Spleen (tissue), 11 donors: ENCODE measurements around the gene GM2A. TPM values are rescaled to one million over a fixed set of nuclear protein-coding genes. Genes with fewer than 3 reads are reported as not detected.
A peak's percentile ranks its signal among the peaks of the same experiment; 100 is the strongest.
"Not testable (repeated sequence)": the region's sequence is repeated elsewhere in the genome, so short reads cannot be mapped to it uniquely, and the experiment has no call there.

ENCODE experiments used
- DNase-seq: peaks from one replicate; pipeline ENCODE4 v3.0.0-alpha.2; 2020
- H3K27ac ChIP-seq, 8 donors: fragments of 200-600 bp; sonication (generic) in 7 of 8; 1 replicate in 4 of 8; 2 replicates in 4 of 8; pipeline versions ENCODE4 v1.5.0 to v1.8.0; 2016 to 2021; ENCODE audit warnings: inconsistent platforms in 4 of 8, mild to moderate bottlenecking in 4 of 8, moderate library complexity in 1 of 8
- H3K27me3 ChIP-seq, 7 donors: fragments of 200-600 bp; sonication (generic) in 6 of 7; replicated peaks in 1 of 7; 1 replicate in 4 of 7; 2 replicates in 3 of 7; pipeline versions ENCODE4 v1.5.0 to v1.8.0; 2016 to 2021; ENCODE audit warnings: inconsistent platforms in 3 of 7, mild to moderate bottlenecking in 1 of 7
- H3K36me3 ChIP-seq, 6 donors: fragments of 200-600 bp; sonication (generic) in 5 of 6; 1 replicate in 4 of 6; 2 replicates in 2 of 6; pipeline versions ENCODE4 v1.5.0 to v1.8.0; 2016 to 2021; ENCODE audit warnings: inconsistent platforms in 2 of 6
- H3K4me1 ChIP-seq, 6 donors: fragments of 200-600 bp; sonication (generic) in 5 of 6; 1 replicate in 3 of 6; 2 replicates in 3 of 6; pipeline versions ENCODE4 v1.5.0 to v1.8.0; 2016 to 2021; ENCODE audit warnings: inconsistent platforms in 3 of 6
- H3K4me3 ChIP-seq, 8 donors: fragments of 200-600 bp; sonication (generic) in 7 of 8; 1 replicate in 4 of 8; 2 replicates in 4 of 8; pipeline versions ENCODE4 v1.5.0 to v1.8.0; 2016 to 2021; ENCODE audit warnings: inconsistent platforms in 4 of 8, mild to moderate bottlenecking in 4 of 8, moderate library complexity in 2 of 8
- H3K9me3 ChIP-seq, 8 donors: fragments of 200-600 bp; sonication (generic) in 7 of 8; 1 replicate in 4 of 8; 2 replicates in 4 of 8; pipeline versions ENCODE4 v1.5.0 to v1.8.0; 2016 to 2021; ENCODE audit warnings: inconsistent platforms in 4 of 8
- CTCF ChIP-seq, 11 experiments: fragments of 200-600 bp in 7 of 11; fragments of 450-650 bp in 4 of 11; sonication (generic) in 4 of 11; IDR thresholded peaks in 8 of 11; conservative IDR thresholded peaks in 3 of 11; 1 replicate in 7 of 11; 2 replicates in 4 of 11; pipeline versions ENCODE4 v1.4.0 to v1.8.0; 2016 to 2021; ENCODE audit warnings: antibody characterized with exemption in 11 of 11, inconsistent platforms in 4 of 11, mild to moderate bottlenecking in 1 of 11
- POLR2A ChIP-seq, 3 donors: fragments of 450-650 bp; IDR thresholded peaks; one replicate each; pipeline ENCODE4 v1.5.1; 2017; ENCODE audit warnings: antibody characterized with exemption in 3 of 3, mild to moderate bottlenecking in 1 of 3
- POLR2AphosphoS5 ChIP-seq, 3 donors: sonication (generic); formaldehyde crosslinking; IDR thresholded peaks; one replicate each; pipeline ENCODE4 v1.5.1; 2017; ENCODE audit warnings: antibody characterized with exemption in 3 of 3
- WGBS, 5 donors: extraction: QIAGEN DNeasy Blood & Tissue Kit in 3 of 5; methylation state at CpG; one replicate each; pipeline versions ENCODE4 v1.1.5 to v1.1.7; 2013 to 2018; 5-methylcytosine and 5-hydroxymethylcytosine counted together
- intact Hi-C: fragments of 100-400 bp; cut with DNase I; formaldehyde crosslinking; loops from one replicate; pipeline ENCODE4 v1.15.0; 2023; ENCODE audit warnings: low total_unique reads
- polyA plus RNA-seq, 3 donors: library from polyadenylated mRNA; stranded (reverse); fragments of 200-250 nt; gene quantifications; one replicate each; pipeline ENCODE4 v1.2.1, GENCODE V29; 2013
- total RNA-seq, 7 donors: library from RNA; depleted of rRNA in 3 of 7; stranded (reverse); fragments of >200 nt in 3 of 7; fragmentation: NEBNext Ultra II Directional in 4 of 7; extraction: Animal tissue kit (Norgen Biotek cat#: 25700) in 4 of 7; gene quantifications; one replicate each; pipeline versions ENCODE4 v1.1.0 to v1.2.1, GENCODE V29; 2016 to 2021
- donor health status: healthy with polysubstance abuse.
- donor health status: DM: no; HTN: no; CAD: no; lungs with moderate emphysema.
- donor health status: DM: no; HTN: no; CAD: no.
- donor health status: Bipolar disorder and iron deficiency.
- donor health status: healthy.
- donor health status: DM: no; HTN: no; CAD: no.
- donor health status: DM: yes; HTN: yes; CAD: no.

GM2A gene
- total and polyA plus RNA-seq, 10 donors: 31.6 to 95.7 (median 71.4) TPM

GRCh38 chr5:151230048-151230680 is 22.8 kb upstream of the GM2A start:
- Histone ChIP-seq H3K27ac (peak overlapping the region in 1 of 8 donors; percentile 2), H3K4me1 (peaks cover 14 to 66% (median 28%) of the 10 kb centered on the region in 6 donors), H3K9me3 (no peaks in the 10 kb centered on the region), H3K27me3 (no peaks in the 10 kb centered on the region), H3K36me3 (no peaks in the 10 kb centered on the region), H3K4me3 (no peak overlapping the region)
- WGBS, 5 donors: 58 to 82% (median 74%) methylated on average over 6 of the region's 6 CpGs
- TF ChIP-seq POLR2AphosphoS5 (IDR thresholded peaks at IDR 0.05) (no peak), POLR2A (IDR thresholded peaks at IDR 0.05) (no peak), CTCF (IDR thresholded peaks at IDR 0.05 in 8 of 11, conservative IDR thresholded peaks at IDR 0.05 in 3 of 11) (no peak)
- DNase-seq: no peak
- intact Hi-C loops: loop anchor here (10.0 kb wide), 1 partner anchor 55 kb away; no protein-coding TSS in a partner anchor

- no peak for DNase-seq
- no peak overlapping the region for H3K4me3 ChIP-seq
- H3K27ac ChIP-seq: no peak overlapping the region
- intact Hi-C loops: loop anchor here (10.0 kb wide), 1 partner anchor 57 kb away; no protein-coding TSS in a partner anchor
- H3K36me3 ChIP-seq: no peaks in the 10 kb centered on the region
- no peaks in the 10 kb centered on the region for H3K27me3 ChIP-seq
- no peaks in the 10 kb centered on the region for H3K9me3 ChIP-seq
- H3K4me1 ChIP-seq: peaks cover 11 to 66% (median 30%) of the 10 kb centered on the region in 6 donors
- TF ChIP-seq CTCF (IDR thresholded peaks at IDR 0.05 in 8 of 11, conservative IDR thresholded peaks at IDR 0.05 in 3 of 11) (no peak), POLR2AphosphoS5 (IDR thresholded peaks at IDR 0.05) (no peak), POLR2A (IDR thresholded peaks at IDR 0.05) (no peak)
These were observed 21.6 kb upstream of the GM2A start for GRCh38 chr5:151231359-151231758.

- intact Hi-C loops: loop anchor here (10.0 kb wide), 1 partner anchor 59 kb away; no protein-coding TSS in a partner anchor
- TF ChIP-seq POLR2AphosphoS5 (IDR thresholded peaks at IDR 0.05) (peak in 1 of 3 donors; percentile 23), CTCF (IDR thresholded peaks at IDR 0.05 in 8 of 11, conservative IDR thresholded peaks at IDR 0.05 in 3 of 11) (no peak)
- WGBS, 5 donors: 61 to 78% (median 65%) methylated on average over 8 of the region's 8 CpGs
- peak overlapping the region in 1 of 8 donors; percentile 9 for H3K4me3 ChIP-seq
- H3K36me3 ChIP-seq: no peaks in the 10 kb centered on the region
- peaks cover 11 to 75% (median 40%) of the 10 kb centered on the region in 6 donors for H3K4me1 ChIP-seq
- H3K27me3 ChIP-seq: no peaks in the 10 kb centered on the region
- peak overlapping the region in 7 of 8 donors; percentile 27 to 85 (median 76) for H3K27ac ChIP-seq
- no peaks in the 10 kb centered on the region for H3K9me3 ChIP-seq
- no peak for DNase-seq
These were observed 19.3 kb upstream of the GM2A start for GRCh38 chr5:151233616-151234085.

- 28 to 32% (median 29%) methylated on average over 17 of the region's 17 CpGs for WGBS, 5 donors
- Histone ChIP-seq H3K27ac (peak overlapping the region; percentile 30 to 85 (median 74)), H3K36me3 (no peaks in the 10 kb centered on the region), H3K4me3 (peak overlapping the region in 2 of 8 donors; percentile 3 to 45), H3K27me3 (no peaks in the 10 kb centered on the region), H3K9me3 (no peaks in the 10 kb centered on the region), H3K4me1 (peaks cover 11 to 85% (median 50%) of the 10 kb centered on the region in 6 donors)
- intact Hi-C loops: loop anchor here (5.0 to 10.0 kb wide), 2 partner anchors 60 to 107 kb away; no protein-coding TSS in a partner anchor
- TF ChIP-seq POLR2AphosphoS5 (IDR thresholded peaks at IDR 0.05) (peak in 2 of 3 donors; percentile 69 to 73), POLR2A (IDR thresholded peaks at IDR 0.05) (no peak)
- DNase-seq: peak; percentile 92
These were observed 18.3 kb upstream of the GM2A start for GRCh38 chr5:151234476-151235238.

DNA sequence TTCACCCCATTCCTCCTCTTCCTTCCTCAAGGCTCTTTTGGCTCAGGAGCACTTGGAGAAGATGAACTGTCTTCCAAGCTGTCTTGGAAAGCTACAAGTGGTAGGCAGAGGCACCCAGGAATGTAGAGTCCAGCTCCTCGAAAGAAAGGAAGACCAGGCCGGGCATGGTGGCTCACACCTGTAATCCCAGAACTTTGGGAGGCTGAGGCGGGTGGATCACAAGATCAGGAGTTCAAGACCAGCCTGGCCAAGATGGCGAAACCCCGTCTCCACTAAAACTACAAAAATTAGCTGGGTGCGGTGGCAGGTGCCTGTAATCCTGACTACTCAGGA is 17.8 kb upstream of the GM2A start:
- not testable (repeated sequence) for H3K36me3 ChIP-seq, H3K9me3 ChIP-seq, H3K27me3 ChIP-seq, DNase-seq
- 94 to 98% (median 96%) methylated on average over 6 of the region's 6 CpGs for WGBS, 5 donors
- Histone ChIP-seq H3K4me1 (peaks cover 11 to 90% (median 53%) of the 10 kb centered on the region in 6 donors), H3K4me3 (peak overlapping the region in 1 of 8 donors; percentile 45), H3K27ac (peak overlapping the region; percentile 30 to 85 (median 74))
- intact Hi-C loops: loop anchor here (5.0 to 10.0 kb wide), 2 partner anchors 60 to 108 kb away; no protein-coding TSS in a partner anchor
